ENCODE measurements around the gene GULP1.

- TF ChIP-seq, protein P1, sequence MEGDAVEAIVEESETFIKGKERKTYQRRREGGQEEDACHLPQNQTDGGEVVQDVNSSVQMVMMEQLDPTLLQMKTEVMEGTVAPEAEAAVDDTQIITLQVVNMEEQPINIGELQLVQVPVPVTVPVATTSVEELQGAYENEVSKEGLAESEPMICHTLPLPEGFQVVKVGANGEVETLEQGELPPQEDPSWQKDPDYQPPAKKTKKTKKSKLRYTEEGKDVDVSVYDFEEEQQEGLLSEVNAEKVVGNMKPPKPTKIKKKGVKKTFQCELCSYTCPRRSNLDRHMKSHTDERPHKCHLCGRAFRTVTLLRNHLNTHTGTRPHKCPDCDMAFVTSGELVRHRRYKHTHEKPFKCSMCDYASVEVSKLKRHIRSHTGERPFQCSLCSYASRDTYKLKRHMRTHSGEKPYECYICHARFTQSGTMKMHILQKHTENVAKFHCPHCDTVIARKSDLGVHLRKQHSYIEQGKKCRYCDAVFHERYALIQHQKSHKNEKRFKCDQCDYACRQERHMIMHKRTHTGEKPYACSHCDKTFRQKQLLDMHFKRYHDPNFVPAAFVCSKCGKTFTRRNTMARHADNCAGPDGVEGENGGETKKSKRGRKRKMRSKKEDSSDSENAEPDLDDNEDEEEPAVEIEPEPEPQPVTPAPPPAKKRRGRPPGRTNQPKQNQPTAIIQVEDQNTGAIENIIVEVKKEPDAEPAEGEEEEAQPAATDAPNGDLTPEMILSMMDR (IDR thresholded peaks at IDR 0.05), result no peak
- no peak for TF ChIP-seq POLR2A (IDR thresholded peaks at IDR 0.05)
Observed at GRCh38 chr2:188527581-188527993, 235.9 kb downstream of the GULP1 start.
